K562 (cell line): ENCODE measurements around the gene RINL. TPM values are rescaled to one million over a fixed set of nuclear protein-coding genes. Genes with fewer than 3 reads are reported as not detected.

ENCODE experiments used
- BACH1 ChIP-seq: fragments of 200-800 bp; sonication (Bioruptor generic); IDR thresholded peaks from 2 replicates; pipeline ENCODE4 v1.6.1; 2016; ENCODE audit warnings: missing genetic modification characterization, missing compliant biosample characterization
- BCOR ChIP-seq: fragments of 450-650 bp; IDR thresholded peaks from 2 replicates; pipeline ENCODE4 v1.6.1; 2016
- CUX1 ChIP-seq: fragments of 200-800 bp; sonication (Bioruptor generic); IDR thresholded peaks from 2 replicates; pipeline ENCODE4 v1.6.1; 2016; ENCODE audit warnings: missing genetic modification characterization, missing compliant biosample characterization
- ESRRA ChIP-seq: fragments of 450-650 bp; IDR thresholded peaks from 2 replicates; pipeline ENCODE4 v1.6.1; 2014; ENCODE audit warnings: low read depth, mild to moderate bottlenecking, moderate library complexity, borderline replicate concordance
- GTF2E2 ChIP-seq: fragments of 200-800 bp; sonication (Bioruptor generic); IDR thresholded peaks from 2 replicates; pipeline ENCODE4 v1.6.1; 2016; ENCODE audit warnings: missing genetic modification characterization, missing compliant biosample characterization
- HNRNPK ChIP-seq: fragments of 200-400 bp; formaldehyde crosslinking; IDR thresholded peaks from one replicate; pipeline ENCODE4 v1.6.1; 2018; ENCODE audit warnings: mild to moderate bottlenecking, low read depth, low read length; ENCODE audit not compliant: poor library complexity, severe bottlenecking
- IRF1 ChIP-seq: sonication (generic); formaldehyde crosslinking; IDR thresholded peaks from 2 replicates; pipeline ENCODE4 v1.8.0; 2022; ENCODE audit warnings: missing genetic modification reagents, mild to moderate bottlenecking, borderline replicate concordance
- KDM1A ChIP-seq, 2 experiments: fragments of 450-650 bp; IDR thresholded peaks; 2 replicates each; pipeline ENCODE4 v1.6.1; 2016; ENCODE audit warnings: mild to moderate bottlenecking in 2 of 2
- NONO ChIP-seq, 2 experiments: fragments of 200-400 bp in 1 of 2; fragments of 450-650 bp in 1 of 2; formaldehyde crosslinking in 1 of 2; IDR thresholded peaks; 2 replicates each; pipeline ENCODE4 v1.6.1; 2017; ENCODE audit warnings: low read depth in 2 of 2, mild to moderate bottlenecking in 2 of 2, moderate library complexity in 2 of 2, low read length in 1 of 2
- PHF21A ChIP-seq: fragments of 450-650 bp; IDR thresholded peaks from 2 replicates; pipeline ENCODE4 v1.6.1; 2017; ENCODE audit warnings: low read depth, borderline replicate concordance
- RREB1 ChIP-seq: fragments of 250-450 bp; sonication (Bioruptor Pico); IDR thresholded peaks from 2 replicates; pipeline ENCODE4 v1.4.0; 2020
- SIN3A ChIP-seq, 2 experiments: fragments of 150-350 bp in 1 of 2; IDR thresholded peaks; 2 replicates each; pipeline ENCODE4 v1.6.1; 2011 to 2016; ENCODE audit warnings: borderline replicate concordance in 2 of 2, low read depth in 2 of 2, low read length in 2 of 2, mild to moderate bottlenecking in 2 of 2, moderate library complexity in 2 of 2; ENCODE audit not compliant: control insufficient read depth in 1 of 2
- SLC30A9 ChIP-seq: fragments of 250-450 bp; sonication (Bioruptor Pico); IDR thresholded peaks from 2 replicates; pipeline ENCODE4 v1.8.0; 2022; ENCODE audit warnings: mild to moderate bottlenecking, moderate library complexity
- SMC3 ChIP-seq: conservative IDR thresholded peaks from 2 replicates; pipeline ENCODE4 v1.6.1; 2011; ENCODE audit warnings: low read depth, low read length, improper control_type of control experiment; ENCODE audit not compliant: insufficient read depth
- ZEB2 ChIP-seq: fragments of 450-650 bp; IDR thresholded peaks from 2 replicates; pipeline ENCODE4 v1.6.1; 2016
- ZNF133 ChIP-seq: fragments of 250-450 bp; sonication (Bioruptor Pico); IDR thresholded peaks from 2 replicates; pipeline ENCODE4 v1.4.0; 2020; ENCODE audit warnings: mild to moderate bottlenecking
- ZNF436 ChIP-seq: fragments of 250-450, 450-650 bp; sonication (Bioruptor Pico); formaldehyde crosslinking; IDR thresholded peaks from 2 replicates; pipeline ENCODE4 v1.7.0; 2020; ENCODE audit warnings: mild to moderate bottlenecking
- polyA plus RNA-seq, 8 experiments: library from polyadenylated mRNA; depleted of rRNA in 4 of 8; stranded (reverse) in 5 of 8; unstranded in 3 of 8; fragments of >200 nt; fragmentation: Nextera tagmentation in 2 of 8; fragmentation: Illumina TruSeq in 1 of 8; extraction: Ambion mirVana in 2 of 8; extraction: Trizol in 1 of 8; gene quantifications; 2 replicates each; pipeline versions ENCODE4 v1.2.1 to v1.2.3, GENCODE V29; 2011 to 2014; ENCODE audit warnings: inconsistent platforms in 1 of 8, missing spikeins in 1 of 8
- total RNA-seq, 7 experiments: library from RNA; depleted of rRNA in 6 of 7; stranded (reverse); fragments of >200 nt in 6 of 7; fragmentation: Illumina TruSeq in 2 of 7; extraction: Trizol in 2 of 7; gene quantifications; 2 replicates each; pipeline versions ENCODE4 v1.2.1 to v1.2.3, GENCODE V29; 2011 to 2021; ENCODE audit warnings: low replicate concordance in 1 of 7

RINL gene
- total and polyA plus RNA-seq, 9 of the 15 experiments (the other 6 are each of a cell fraction or from before 2014, with no cell fraction given): 0.82 to 10.9 (median 4.9) TPM

DNA sequence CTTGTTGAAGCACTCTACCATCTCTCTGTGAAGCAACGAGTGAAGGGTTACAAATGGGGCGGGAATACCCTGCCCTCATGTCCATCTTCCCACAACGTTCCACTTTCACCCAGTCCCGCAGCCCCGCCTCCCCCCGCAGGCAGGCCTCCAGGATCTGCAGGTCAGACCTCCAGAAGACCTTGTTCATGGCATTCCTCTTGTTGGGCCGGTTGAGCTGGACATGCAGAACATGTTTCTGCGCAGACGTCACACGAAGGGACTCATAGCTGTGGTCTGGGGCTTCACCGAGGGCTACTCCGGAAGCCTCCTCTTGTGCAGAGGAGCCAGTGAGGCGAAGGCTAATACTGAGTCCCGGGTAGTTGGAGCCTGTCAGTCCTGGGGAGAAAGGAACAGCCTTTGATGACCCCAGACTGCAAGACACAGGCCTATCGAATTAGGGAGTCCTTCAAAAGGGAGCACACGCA, 46.9 kb downstream of the RINL start (continued):
- no peak for TF ChIP-seq CUX1 (CRISPR knock-in tag)
- peak; percentile 56; the same call in 1 of the 2 replicates for TF ChIP-seq BCOR
- no peak for TF ChIP-seq ESRRA
- peak in 1 of 2 experiments; percentile 58; a peak in 2 of 4 replicates for TF ChIP-seq KDM1A (IDR thresholded peaks at IDR 0.05)
- TF ChIP-seq SIN3A (IDR thresholded peaks at IDR 0.05; ENCODE audit: borderline replicate concordance in 2 of 2, control insufficient read depth in 1 of 2, low read depth in 2 of 2, low read length in 2 of 2): peak in 1 of 2 experiments; percentile 2; a peak in 1 of 4 replicates
- 0 out of 2 replicates have a peak, but pooled peaks have one; percentile 38 for TF ChIP-seq IRF1 (CRISPR knock-in tag)
- no peak for TF ChIP-seq SLC30A9 (CRISPR knock-in tag)
- TF ChIP-seq NONO (IDR thresholded peaks at IDR 0.05; ENCODE audit: low read depth in 2 of 2, low read length in 1 of 2): 0 out of 4 replicates have a peak, but pooled peaks of 1 of the 2 experiments have one; percentile 21
- no peak for TF ChIP-seq BACH1 (tag)
- no peak for TF ChIP-seq ZNF133 (CRISPR knock-in tag)
- TF ChIP-seq ZNF436: 0 out of 2 replicates have a peak, but pooled peaks have one; percentile 52
- no peak for TF ChIP-seq GTF2E2 (tag)
- no peak for TF ChIP-seq HNRNPK
- 0 out of 2 replicates have a peak, but pooled peaks have one; percentile 10 for TF ChIP-seq SMC3
- no peak for TF ChIP-seq PHF21A
- TF ChIP-seq ZEB2: no peak
- TF ChIP-seq RREB1 (CRISPR knock-in tag): peak; percentile 55; the same call in 1 of the 2 replicates
